MM.1S (cell line): ENCODE measurements around the gene FBXO3.

Experiments
- DNase-seq: peaks from one replicate; pipeline ENCODE4 v3.0.0-alpha.2; 2015
- H2AFZ ChIP-seq: fragments of 300-600 bp; sonication (generic); 2 replicates; pipeline ENCODE4 v1.6.0; 2016; ENCODE audit warnings: antibody characterized with exemption, low read length
- H3F3A ChIP-seq: fragments of 300-600 bp; sonication (generic); 2 replicates; pipeline ENCODE4 v1.6.1; 2016; ENCODE audit warnings: mild to moderate bottlenecking, antibody characterized with exemption, low read length, moderate library complexity, mixed read lengths; ENCODE audit not compliant: insufficient read depth
- H3K27ac ChIP-seq: fragments of 300-600 bp; sonication (generic); 2 replicates; pipeline ENCODE4 v1.5.1; 2016; ENCODE audit warnings: mild to moderate bottlenecking, low read length
- H3K27me3 ChIP-seq: fragments of 300-600 bp; sonication (generic); replicated peaks from 2 replicates; pipeline ENCODE4 v1.6.0; 2016; ENCODE audit warnings: low read length; ENCODE audit not compliant: insufficient read depth
- H3K36me3 ChIP-seq: fragments of 300-600 bp; sonication (generic); replicated peaks from 2 replicates; pipeline ENCODE4 v1.6.1; 2016; ENCODE audit warnings: mild to moderate bottlenecking, low read length, mixed read lengths; ENCODE audit not compliant: insufficient read depth
- H3K4me1 ChIP-seq: fragments of 300-600 bp; sonication (generic); 2 replicates; pipeline ENCODE4 v1.6.1; 2016; ENCODE audit warnings: low read length, mixed read lengths
- H3K4me2 ChIP-seq: fragments of 300-600 bp; sonication (generic); 2 replicates; pipeline ENCODE4 v1.6.0; 2016; ENCODE audit warnings: low read depth, low read length
- H3K4me3 ChIP-seq: fragments of 300-600 bp; sonication (generic); 2 replicates; pipeline ENCODE4 v1.5.1; 2016; ENCODE audit warnings: low read length, mixed read lengths
- H3K79me2 ChIP-seq: fragments of 300-600 bp; sonication (generic); 2 replicates; pipeline ENCODE4 v1.6.1; 2016; ENCODE audit warnings: mixed run types, low read length, mixed read lengths
- H3K9ac ChIP-seq: fragments of 300-600 bp; sonication (generic); 2 replicates; pipeline ENCODE4 v1.6.1; 2016; ENCODE audit warnings: low read length, mixed read lengths
- H3K9me2 ChIP-seq: fragments of 300-600 bp; sonication (generic); replicated peaks from 2 replicates; pipeline ENCODE4 v1.6.1; 2016; ENCODE audit warnings: mild to moderate bottlenecking, low read length, mixed read lengths; ENCODE audit not compliant: insufficient read depth
- H3K9me3 ChIP-seq: fragments of 300-600 bp; sonication (generic); replicated peaks from 2 replicates; pipeline ENCODE4 v1.6.1; 2016; ENCODE audit warnings: mild to moderate bottlenecking, low read length, mixed read lengths; ENCODE audit not compliant: insufficient read depth
- H4K20me1 ChIP-seq: fragments of 300-600 bp; sonication (generic); 2 replicates; pipeline ENCODE4 v1.6.1; 2016; ENCODE audit warnings: mild to moderate bottlenecking, low read length, moderate library complexity, mixed read lengths; ENCODE audit not compliant: insufficient read depth
- EZH2 ChIP-seq: fragments of 300-600 bp; sonication (generic); optimal IDR thresholded peaks from 2 replicates; pipeline ENCODE3; 2017; ENCODE audit warnings: low read depth, mild to moderate bottlenecking, antibody characterized with exemption, low read length, mixed read lengths
- EZH2phosphoT487 ChIP-seq: fragments of 300-600 bp; sonication (generic); IDR thresholded peaks from 2 replicates; pipeline ENCODE4 v1.6.1; 2018; ENCODE audit warnings: antibody characterized with exemption, low read length
- TF ChIP-seq, protein P1 (sequence below): fragments of 300-600 bp; sonication (generic); IDR thresholded peaks from 2 replicates; pipeline ENCODE4 v1.5.1; 2016; ENCODE audit warnings: antibody characterized with exemption, low read length, mixed read lengths

Gene FBXO3

DNA sequence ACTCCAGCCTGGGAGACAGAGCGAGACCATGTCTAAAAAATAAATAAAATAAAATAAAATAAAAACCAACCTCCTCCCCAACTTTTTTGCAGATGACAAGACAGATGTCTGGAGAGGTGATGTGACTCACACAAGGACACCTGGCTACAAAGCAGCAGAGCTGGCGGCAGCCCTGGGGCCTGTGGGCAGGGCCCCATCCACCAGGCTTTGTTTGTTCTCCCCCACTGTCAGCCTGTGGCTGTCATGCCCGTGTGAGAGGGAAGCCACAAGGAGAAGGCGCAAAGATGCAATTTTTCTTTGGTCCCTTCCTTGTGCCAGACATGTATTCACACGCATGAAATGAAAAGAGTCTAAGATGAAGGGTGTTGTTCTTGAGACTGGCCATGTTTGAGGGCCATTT lies 54.7 kb downstream of the FBXO3 start:
- Histone ChIP-seq H3K4me2 (no peak overlapping the region), H3K9ac (no peak overlapping the region), H3K79me2 (peaks cover 97% of the 10 kb centered on the region), H4K20me1 (peaks cover 52% of the 10 kb centered on the region), H3K9me2 (no peaks in the 10 kb centered on the region), H3K9me3 (no peaks in the 10 kb centered on the region), H3K4me1 (no peaks in the 10 kb centered on the region), H3F3A (no peaks in the 10 kb centered on the region), H3K4me3 (no peak overlapping the region), H3K27ac (no peak overlapping the region), H2AFZ (no peak overlapping the region), H3K36me3 (peaks cover 22% of the 10 kb centered on the region; the same call in 1 of the 2 replicates), H3K27me3 (no peaks in the 10 kb centered on the region)
- no peak for DNase-seq
- TF ChIP-seq, protein P1, sequence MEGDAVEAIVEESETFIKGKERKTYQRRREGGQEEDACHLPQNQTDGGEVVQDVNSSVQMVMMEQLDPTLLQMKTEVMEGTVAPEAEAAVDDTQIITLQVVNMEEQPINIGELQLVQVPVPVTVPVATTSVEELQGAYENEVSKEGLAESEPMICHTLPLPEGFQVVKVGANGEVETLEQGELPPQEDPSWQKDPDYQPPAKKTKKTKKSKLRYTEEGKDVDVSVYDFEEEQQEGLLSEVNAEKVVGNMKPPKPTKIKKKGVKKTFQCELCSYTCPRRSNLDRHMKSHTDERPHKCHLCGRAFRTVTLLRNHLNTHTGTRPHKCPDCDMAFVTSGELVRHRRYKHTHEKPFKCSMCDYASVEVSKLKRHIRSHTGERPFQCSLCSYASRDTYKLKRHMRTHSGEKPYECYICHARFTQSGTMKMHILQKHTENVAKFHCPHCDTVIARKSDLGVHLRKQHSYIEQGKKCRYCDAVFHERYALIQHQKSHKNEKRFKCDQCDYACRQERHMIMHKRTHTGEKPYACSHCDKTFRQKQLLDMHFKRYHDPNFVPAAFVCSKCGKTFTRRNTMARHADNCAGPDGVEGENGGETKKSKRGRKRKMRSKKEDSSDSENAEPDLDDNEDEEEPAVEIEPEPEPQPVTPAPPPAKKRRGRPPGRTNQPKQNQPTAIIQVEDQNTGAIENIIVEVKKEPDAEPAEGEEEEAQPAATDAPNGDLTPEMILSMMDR: no peak
- no peak for TF ChIP-seq EZH2
- no peak for TF ChIP-seq EZH2phosphoT487

DNA sequence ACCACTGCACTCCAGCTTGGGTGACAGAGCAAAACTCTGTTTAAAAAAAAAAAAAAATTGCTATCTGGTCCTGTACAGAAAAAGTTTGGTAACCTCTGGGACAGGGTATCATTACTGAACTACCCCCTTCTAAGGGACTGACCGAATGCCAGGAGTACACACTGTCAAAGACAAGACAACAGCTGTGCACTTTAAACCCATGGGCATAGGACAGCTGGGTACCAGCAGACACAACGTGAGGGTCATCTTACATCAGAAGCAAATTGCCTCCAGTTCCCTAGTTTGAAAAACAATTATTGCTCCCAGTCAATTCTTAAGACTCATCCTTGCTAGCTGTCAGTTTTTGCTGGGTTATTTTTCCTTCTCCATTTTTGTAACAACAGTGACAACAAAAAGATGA lies 55.9 kb downstream of the FBXO3 start:
- peaks cover 95% of the 10 kb centered on the region for H3K79me2 ChIP-seq
- H3K9ac ChIP-seq: no peak overlapping the region
- H3K9me2 ChIP-seq: no peaks in the 10 kb centered on the region
- peaks cover 41% of the 10 kb centered on the region for H4K20me1 ChIP-seq
- no peaks in the 10 kb centered on the region for H3K9me3 ChIP-seq
- H3F3A ChIP-seq: no peaks in the 10 kb centered on the region
- H3K36me3 ChIP-seq: peaks cover 27% of the 10 kb centered on the region
- no peak overlapping the region for H3K4me3 ChIP-seq
- H3K27me3 ChIP-seq: no peaks in the 10 kb centered on the region
- H3K4me2 ChIP-seq: no peak overlapping the region
- no peak overlapping the region for H3K27ac ChIP-seq
- DNase-seq: no peak
- H3K4me1 ChIP-seq: no peaks in the 10 kb centered on the region
- TF ChIP-seq, protein P1: no peak
- TF ChIP-seq EZH2phosphoT487: no peak
- TF ChIP-seq EZH2: no peak
- H2AFZ ChIP-seq: no peak overlapping the region

DNA sequence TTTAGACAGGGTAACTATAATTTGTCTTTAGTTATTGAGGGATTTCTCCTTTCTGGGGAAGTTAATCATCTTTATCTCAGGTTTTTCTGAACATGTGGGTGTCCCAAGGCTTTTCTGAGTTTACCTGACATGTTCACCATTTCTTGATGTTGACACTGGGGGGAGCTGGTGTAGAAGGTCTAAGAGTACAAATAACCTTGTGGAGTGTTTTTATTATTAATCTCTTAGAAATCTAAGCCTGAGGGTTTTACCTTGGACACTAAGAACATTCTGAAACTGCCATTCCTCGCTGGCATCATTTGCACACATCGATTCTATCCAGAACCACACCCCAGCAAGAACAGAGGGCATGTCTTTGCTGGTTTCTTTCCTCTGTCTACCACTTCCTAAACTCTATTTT lies 58.1 kb downstream of the FBXO3 start:
- Histone ChIP-seq H3K27ac (no peak overlapping the region), H3F3A (no peaks in the 10 kb centered on the region), H4K20me1 (peaks cover 20% of the 10 kb centered on the region), H3K79me2 (peaks cover 95% of the 10 kb centered on the region), H2AFZ (no peak overlapping the region), H3K27me3 (no peaks in the 10 kb centered on the region), H3K4me3 (no peak overlapping the region), H3K9me3 (no peaks in the 10 kb centered on the region), H3K9me2 (no peaks in the 10 kb centered on the region), H3K4me2 (no peak overlapping the region), H3K9ac (no peak overlapping the region), H3K4me1 (no peaks in the 10 kb centered on the region), H3K36me3 (peaks cover 18% of the 10 kb centered on the region)
- DNase-seq: peak; percentile 36
- no peak for TF ChIP-seq EZH2phosphoT487
- TF ChIP-seq, protein P1: peak; percentile 45
